ENCODE data around the gene RNF44. TPM values are rescaled to one million over a fixed set of nuclear protein-coding genes. Genes with fewer than 3 reads are reported as not detected.

Gene RNF44
- 10 to 100 TPM; 39.8 to 79.0 (median 43.3) TPM for polyA plus RNA-seq (ENCODE audit: insufficient read length in 4 of 4)

DNA sequence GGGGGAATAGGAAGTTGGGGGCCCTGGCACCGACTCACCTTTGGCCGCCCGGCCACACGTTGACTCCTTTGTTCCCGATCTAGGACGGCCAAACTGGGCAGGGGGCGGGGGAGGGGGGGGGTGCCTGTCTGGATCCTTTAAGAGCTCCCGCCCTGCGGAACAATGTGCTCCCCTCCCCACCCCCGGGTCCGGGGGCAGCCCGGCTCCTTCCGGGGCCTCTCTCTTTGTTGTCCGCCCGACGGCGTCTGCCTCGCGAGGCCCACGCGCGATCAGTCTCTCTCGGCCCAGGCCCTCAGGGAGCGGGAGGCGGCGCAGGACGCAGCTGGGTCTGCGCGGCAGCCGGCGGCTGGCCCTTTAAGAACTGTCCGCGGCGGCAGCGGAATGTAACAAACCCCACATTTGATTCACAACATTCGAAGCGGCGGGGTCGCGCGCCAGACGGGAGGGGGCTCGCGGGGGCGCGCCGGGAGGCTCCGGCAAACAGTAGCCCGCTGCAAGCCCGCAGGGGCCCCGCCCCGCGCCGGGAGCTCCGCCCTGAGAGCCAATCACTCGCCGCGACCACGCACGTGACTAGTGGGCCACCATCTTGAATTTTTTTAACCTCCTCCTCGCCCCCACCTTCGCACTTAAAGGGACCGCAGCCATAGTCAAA is at the start of gene RNF44:
RNF44 (minus strand) TSS at position 501 of the 652 bp plus-strand sequence. CDS start 4,930 bp downstream, outside the sequence.
- peak; percentile 93 to 96 (median 94) for DNase-seq (ENCODE audit: low read depth in 4 of 4, low spot score in 3 of 4)

DNA sequence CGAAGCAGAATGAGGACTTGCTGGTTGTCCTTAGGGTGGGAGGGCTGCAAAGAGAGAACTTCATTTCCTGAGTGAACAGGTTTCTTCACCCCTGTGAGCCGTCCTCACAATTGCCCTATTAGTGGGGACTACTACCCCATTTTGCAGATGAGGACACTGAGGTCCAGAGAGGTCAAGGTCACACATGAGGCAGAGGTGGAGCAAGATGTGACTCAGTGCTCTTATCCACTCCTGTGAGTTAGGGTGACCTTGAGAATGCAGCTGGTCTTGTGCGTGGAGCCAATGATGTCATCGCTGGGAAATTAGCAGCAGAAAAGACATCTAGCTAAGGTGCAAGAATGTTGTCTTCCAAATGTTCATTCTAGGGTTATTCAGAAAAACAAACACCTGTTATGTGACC is 45.9 kb upstream of the RNF44 start:
- DNase-seq (ENCODE audit: low read depth in 4 of 4, low spot score in 3 of 4) = no peak

DNA sequence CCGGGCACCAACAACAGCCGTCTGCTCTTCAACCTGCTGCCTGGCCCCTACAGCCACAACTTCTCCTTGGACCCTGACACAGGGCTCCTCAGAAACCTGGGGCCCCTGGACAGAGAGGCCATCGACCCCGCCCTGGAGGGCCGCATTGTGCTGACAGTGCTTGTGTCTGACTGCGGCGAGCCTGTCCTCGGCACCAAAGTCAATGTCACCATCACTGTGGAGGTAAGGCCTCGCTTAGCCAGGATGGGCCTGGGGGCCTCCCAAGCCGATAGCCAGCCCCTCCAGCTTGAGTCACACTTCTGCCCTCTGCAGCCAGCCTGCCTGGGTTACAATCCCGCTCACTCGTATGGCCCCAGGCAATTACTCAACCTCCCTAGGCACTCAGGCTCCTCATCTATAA is 44.2 kb upstream of the RNF44 start:
- no peak for DNase-seq (ENCODE audit: low read depth in 4 of 4, low spot score in 3 of 4)

DNA sequence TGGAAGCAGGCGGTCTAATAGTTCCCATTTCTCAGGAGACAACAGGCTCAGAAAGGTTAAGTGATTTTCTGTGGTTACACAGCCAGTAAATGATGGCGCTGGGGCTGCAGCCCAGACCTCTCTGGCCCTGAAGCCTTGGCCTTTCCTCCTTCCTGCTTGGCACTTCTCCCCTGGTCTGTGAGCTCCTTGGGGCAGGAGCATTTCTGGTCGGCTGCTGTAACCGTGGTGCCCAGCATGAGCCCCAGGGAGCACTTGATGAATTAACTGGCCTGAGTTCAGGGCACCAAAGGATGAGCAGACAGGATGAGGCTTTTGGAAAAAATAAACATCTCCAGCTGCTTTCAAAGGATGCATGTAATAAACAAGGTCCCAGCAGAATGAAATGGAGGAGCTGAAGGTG is 42.1 kb upstream of the RNF44 start:
- DNase-seq (ENCODE audit: low read depth in 4 of 4, low spot score in 3 of 4) = no peak

DNA sequence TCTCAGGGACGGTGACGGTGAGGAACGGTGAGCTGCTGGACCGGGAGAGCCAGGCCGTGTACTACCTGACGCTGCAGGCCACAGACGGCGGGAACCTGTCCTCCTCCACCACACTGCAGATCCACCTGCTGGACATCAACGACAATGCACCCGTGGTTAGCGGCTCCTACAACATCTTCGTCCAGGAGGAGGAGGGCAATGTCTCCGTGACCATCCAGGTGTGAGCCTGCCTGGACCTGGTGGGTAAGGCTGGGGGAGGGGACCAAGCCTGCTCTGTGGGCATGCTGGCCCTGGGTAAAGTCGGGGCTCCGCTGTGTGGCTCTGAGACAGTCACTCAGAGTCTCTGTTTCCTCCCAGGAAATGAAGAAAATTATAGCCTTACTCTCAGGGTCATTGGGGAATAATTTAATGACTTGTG is 41.2 kb upstream of the RNF44 start:
- DNase-seq (ENCODE audit: low read depth in 4 of 4, low spot score in 3 of 4) = peak in 2 of 4 donors; percentile 29 to 36

DNA sequence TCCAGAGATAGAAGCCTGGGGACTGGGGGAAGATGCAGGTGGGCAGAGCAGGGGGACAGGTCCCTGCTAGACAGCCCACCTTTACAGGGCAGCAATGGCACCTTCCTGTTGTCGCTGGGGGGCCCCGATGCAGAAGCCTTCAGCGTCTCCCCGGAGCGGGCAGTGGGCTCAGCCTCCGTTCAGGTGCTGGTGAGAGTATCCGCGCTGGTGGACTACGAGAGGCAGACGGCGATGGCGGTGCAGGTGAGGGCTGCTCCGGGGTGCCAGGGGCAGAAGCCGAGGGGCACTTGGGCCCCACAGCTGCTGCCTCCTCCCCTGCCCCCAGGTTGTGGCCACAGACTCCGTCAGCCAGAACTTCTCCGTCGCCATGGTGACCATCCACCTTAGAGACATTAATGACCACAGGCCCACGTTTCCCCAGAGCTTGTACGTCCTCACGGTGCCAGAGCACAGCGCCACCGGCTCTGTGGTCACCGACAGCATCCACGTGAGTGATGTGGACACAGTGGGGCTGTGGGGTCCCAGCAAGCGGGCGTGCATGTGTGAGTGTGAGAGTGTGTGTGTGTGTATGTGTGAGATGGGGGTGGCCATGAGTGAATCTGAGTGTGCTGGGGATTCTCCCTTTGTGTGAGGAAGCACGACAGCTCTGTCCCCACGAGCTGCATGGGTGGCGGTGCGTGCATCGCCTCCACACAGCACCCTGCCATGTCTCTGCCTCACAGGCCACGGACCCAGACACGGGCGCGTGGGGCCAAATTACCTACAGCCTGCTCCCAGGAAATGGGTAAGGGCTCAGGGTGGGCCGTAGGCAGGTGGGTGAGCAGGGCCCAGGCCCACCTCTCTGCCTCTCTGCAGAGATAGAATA is 40.3 kb upstream of the RNF44 start:
- peak in 1 of 4 donors; percentile 29 for DNase-seq (ENCODE audit: low read depth in 4 of 4, low spot score in 3 of 4)

DNA sequence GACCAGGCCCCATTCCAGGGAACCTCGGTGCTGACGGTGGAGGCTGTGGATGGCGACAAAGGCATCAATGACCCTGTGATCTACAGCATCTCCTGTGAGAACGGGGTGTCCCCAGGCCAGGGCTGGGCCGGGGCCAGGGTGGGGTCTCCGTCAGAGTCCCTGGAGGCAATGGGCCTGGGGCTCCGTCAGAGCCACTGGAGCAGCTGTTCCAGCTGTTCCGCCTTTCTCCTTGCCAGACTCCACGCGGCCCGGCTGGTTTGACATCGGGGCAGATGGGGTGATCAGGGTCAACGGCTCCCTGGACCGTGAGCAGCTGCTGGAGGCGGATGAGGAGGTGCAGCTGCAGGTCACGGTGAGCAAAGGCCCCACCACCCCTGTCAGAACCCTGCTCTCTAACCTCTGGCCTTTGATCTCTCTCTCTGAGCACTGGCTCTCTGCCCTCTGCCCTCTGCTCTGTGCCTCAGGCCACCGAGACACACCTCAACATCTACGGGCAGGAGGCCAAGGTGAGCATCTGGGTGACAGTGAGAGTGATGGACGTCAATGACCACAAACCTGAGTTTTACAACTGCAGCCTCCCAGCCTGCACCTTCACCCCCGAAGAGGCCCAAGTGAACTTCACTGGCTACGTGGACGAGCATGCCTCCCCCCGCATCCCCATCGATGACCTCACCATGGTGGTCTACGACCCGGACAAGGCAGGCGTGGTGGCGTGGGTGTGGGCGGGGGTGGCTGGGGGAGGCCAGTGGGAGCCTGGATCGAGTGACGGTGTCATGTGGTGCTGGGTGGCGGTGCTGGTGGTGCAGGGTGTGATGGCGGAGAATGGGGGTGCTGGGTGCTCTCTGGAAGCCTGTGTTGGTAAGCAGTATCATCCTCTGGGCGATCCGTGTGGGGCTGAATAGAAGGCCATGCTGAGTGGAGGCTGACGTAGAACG is 38.6 kb upstream of the RNF44 start:
- no peak for DNase-seq (ENCODE audit: low read depth in 4 of 4, low spot score in 3 of 4)

DNA sequence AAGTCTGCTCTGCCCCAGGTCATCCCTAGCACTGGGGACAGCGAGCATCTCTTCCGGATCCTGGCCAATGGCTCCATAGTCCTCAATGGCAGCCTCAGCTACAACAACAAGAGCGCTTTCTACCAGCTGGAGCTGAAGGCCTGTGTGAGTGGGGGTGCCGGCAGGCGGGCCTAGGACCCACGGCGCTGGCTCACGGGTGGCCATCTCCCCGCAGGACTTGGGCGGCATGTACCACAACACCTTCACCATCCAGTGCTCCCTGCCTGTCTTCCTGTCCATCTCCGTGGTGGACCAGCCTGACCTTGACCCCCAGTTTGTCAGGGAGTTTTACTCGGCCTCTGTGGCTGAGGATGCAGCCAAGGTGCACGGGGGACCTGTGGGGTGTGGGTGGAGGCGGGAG is 37.9 kb upstream of the RNF44 start:
- no peak for DNase-seq (ENCODE audit: low read depth in 4 of 4, low spot score in 3 of 4)

DNA sequence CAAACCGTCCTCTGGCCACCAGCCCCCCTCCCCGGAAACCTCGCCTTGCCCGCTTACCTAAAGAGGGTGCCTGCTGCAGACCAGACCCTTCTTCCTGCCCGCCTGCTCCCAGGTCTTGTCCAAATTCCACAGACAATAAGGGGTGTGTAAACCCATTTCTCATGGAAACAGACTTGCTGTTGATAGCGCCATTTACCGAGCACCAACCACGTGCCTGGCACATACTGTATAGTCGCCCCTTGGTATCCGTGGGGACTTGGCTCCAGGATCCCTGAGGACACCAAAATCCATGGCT is 37.0 kb upstream of the RNF44 start:
- no peak for DNase-seq (ENCODE audit: low read depth in 4 of 4, low spot score in 3 of 4)

DNA sequence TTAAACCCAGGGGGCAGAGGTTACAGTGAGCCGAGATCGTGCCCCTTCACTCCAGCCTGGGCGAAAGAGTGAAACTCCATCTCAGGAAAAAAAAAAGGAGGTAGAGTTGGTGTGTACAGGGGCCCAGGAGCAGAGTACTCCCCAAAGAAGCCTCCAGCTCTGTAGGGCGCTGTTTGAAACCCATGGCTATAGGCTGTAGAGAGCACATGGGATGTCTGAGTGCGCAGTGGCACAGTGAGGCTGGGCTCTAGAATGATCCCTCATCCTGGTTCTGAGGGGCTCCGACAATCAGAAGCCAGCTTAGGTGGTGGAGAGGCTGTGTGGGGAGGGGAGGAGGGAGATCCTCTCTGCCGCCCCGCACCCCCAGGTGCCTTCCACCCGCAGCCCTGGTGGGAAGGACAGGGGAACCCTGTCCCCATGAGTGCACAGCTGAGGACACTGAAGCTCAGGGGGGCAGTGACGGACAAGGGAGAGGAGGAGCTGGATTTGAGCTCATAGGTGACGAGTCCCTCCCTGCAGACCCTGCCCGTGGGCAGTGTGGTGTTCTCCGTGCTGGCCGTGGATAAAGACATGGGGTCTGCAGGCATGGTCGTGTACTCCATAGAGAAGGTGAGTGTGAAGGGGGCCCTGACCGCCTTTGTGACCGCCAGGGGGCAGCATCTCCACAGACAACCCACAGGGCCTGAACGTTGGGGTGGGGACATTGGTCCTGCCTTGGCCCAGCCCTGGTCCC is 36.5 kb upstream of the RNF44 start:
- peak in 2 of 4 donors; percentile 10 to 24 for DNase-seq (ENCODE audit: low read depth in 4 of 4, low spot score in 3 of 4)

DNA sequence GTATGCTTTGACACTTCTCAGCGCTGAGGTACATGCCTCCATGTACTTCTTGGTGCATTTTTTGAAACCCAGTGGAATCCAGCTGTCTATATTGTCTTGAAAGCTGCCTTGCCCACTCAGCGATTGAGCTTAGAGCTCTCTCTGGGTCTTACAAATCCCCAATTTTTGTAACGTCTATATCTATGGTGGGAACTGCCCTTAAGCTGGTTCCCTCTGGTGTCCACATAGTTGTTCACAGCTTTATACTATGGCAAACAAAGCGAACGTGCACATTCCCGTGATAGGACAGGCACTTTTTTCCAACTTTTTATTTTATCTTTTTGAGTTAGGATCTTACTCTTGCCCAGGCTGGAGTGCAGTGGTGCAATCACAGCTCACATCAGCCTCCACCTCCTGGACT is 32.8 kb upstream of the RNF44 start:
- DNase-seq (ENCODE audit: low read depth in 4 of 4, low spot score in 3 of 4) = no peak

DNA sequence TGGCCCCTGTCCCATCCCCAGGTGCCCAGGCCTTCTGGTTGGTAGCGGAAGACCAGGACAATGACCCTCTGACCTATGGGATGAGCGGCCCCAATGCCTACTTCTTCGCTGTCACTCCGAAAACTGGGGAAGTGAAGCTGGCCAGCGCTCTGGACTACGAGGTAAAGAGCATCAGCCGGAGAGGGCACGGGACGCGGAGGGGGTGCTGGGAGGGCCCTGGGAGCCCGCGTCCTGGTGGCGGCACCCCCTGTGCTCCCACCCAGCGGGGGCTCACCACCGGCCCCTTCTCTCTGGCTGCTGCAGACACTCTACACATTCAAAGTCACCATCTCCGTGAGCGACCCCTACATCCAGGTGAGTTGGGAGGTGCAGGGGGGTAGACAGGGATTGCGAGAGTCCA is 31.5 kb upstream of the RNF44 start:
- DNase-seq (ENCODE audit: low read depth in 4 of 4, low spot score in 3 of 4) = no peak

DNA sequence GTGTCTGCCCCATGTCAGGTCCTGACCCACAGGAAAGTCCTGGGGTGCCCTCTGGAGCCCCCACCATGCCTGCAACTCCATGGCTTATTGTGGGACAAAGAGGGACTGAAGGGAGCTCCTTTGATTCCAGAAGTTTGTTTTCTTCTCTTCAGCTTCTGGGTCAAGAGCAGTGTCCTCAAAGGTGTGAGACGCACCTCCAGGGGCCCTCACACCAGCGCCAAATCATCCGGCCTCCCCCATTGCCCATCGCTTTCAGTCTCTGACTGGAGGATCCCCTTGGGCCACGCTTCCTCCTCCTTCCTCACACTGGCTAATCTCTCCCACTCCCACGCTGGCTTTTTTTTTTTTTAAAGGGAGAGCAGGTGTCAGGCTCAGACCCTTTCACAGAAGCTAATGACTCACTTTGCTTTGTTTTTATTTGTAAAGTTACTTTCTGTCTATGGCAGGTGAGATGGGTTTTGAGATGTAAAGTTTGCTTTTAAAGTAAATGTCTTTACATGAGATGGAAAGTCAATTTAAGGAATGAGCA is 28.6 kb upstream of the RNF44 start:
- DNase-seq (ENCODE audit: low read depth in 4 of 4, low spot score in 3 of 4) = no peak

DNA sequence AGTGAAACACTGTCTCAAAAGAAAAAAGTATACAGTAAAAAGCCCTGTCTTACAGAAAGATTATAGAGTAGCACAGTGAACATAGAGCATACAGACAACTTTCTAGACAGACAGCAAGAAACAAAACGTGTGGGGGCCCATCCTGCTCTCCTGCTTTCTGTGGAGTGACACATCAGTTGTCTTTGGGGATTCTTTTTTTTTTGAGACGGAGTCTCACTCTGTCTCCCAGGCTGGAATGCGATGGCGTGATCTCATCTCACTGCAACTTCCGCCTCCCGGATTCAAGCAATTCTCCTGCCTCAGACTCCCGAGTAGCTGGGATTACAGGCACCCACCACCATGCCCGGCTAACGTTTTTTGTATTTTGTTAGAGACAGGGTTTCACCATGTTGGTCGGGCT is 26.8 kb upstream of the RNF44 start:
- no peak for DNase-seq (ENCODE audit: low read depth in 4 of 4, low spot score in 3 of 4)

DNA sequence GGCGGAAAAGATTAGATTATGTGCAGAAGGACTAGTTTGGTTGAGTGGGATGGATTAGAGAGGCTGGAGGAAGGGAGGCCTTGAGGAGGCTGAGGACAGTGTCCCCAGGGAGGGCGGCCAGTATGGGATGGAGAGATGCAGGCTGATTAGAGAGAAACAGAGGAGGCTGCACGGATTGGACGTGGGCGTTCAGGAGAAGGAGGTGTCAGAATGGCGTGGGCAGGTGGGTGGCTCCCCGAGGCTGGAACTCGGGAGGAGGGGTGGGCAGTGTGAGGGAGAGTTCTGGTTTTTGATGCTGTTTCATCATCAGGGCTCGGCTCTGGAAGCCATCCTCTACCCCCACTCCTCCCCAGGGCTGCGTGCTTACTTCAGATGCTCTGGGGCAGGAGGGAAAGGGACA is 25.0 kb upstream of the RNF44 start:
- no peak for DNase-seq (ENCODE audit: low read depth in 4 of 4, low spot score in 3 of 4)

DNA sequence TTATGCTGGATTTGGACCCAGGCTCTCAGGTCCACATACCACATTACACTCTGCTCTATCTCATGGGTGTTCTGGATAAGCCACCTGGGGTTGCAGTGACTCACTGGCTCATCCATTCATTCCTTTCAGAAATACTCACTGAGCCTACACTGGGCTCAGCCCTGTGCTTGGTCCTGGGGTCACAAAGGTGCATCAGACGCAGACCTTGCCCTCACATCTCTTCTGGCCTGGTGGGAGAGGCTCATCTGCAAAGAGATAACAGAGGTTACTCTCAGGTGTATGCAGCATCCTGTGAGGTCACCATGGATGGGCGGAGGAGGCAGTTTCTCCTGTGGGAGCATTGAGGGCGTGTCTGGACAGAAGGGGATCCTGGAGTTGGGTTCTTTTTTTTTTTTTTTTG is 24.1 kb upstream of the RNF44 start:
- DNase-seq (ENCODE audit: low read depth in 4 of 4, low spot score in 3 of 4) = no peak

DNA sequence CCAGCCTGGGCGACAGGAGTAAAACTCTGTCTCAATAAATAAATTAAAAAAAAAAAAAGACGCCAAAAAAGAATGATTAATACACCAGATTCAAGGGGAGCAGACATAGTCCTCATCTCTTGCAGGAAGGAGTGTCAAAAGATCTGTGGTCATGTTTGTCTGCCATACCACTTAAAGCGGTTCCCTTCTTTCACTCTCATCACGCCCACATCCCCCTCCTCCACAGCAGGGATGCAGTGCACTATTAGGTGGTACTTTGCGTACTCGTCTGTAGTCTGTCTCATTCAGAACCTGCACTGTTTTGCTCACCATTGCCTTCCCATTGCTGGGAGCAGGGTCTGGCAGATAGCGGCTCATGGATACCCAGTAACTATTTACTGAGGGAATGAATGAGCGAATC is 23.2 kb upstream of the RNF44 start:
- DNase-seq (ENCODE audit: low read depth in 4 of 4, low spot score in 3 of 4) = no peak

DNA sequence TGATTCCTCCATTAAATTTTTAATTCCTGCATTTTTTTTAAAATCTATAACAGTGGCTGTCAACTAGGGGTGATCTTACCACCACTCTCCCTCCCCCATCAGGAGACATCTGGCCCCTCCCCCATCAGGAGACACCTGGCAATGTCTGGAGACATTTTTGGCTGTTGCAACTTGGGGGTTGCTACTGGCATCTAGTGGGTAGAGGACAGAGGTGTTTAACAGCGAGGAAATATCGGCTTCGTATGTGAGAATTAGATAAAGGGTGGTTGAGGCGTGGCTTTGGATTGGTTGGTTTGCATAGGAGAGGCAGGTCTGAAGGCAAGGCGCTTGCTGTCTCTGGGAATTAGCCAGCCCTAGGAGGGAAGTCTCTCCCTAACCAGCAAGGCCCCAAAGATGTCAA is 22.5 kb upstream of the RNF44 start:
- DNase-seq (ENCODE audit: low read depth in 4 of 4, low spot score in 3 of 4) = no peak

DNA sequence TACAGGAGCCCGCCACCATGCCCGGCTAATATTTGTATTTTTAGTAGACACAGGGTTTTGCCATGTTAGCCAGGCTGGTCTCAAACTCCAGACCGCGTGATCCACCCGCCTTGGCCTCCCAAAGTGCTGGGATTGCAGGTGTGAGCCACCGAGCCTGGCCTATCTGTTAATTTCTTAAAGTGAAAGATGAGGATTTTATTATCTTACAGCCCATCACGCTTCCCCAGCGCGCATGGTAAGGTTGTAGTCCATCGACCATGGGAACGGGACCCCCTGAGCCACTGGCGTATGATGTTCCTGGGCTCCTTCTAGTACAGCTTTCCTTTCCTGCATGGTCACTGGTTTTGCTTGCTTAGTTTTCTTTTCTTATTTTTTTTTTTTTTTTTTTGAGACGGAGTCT is 20.6 kb upstream of the RNF44 start:
- DNase-seq (ENCODE audit: low read depth in 4 of 4, low spot score in 3 of 4) = no peak

All from left renal pelvis (tissue), 4 donors.